Mesenchymal stem cell (in vitro differentiated cells and primary cell): Measurements from ENCODE around the gene DUSP1.

ENCODE experiments used
- DNase-seq: peaks from one replicate; pipeline ENCODE4 v3.0.0-alpha.2; 2013
- H2AFZ ChIP-seq: one replicate; pipeline ENCODE4 v1.6.1; 2013; ENCODE audit warnings: low read depth, mild to moderate bottlenecking, control low read depth, inconsistent platforms, low read length, moderate library complexity
- H2AK5ac ChIP-seq: 2 replicates; pipeline ENCODE4 v1.6.1; 2013; ENCODE audit warnings: low read length, moderate library complexity, mild to moderate bottlenecking, inconsistent platforms; ENCODE audit not compliant: severe bottlenecking
- H2BK120ac ChIP-seq: one replicate; pipeline ENCODE4 v1.6.1; 2013; ENCODE audit warnings: low read depth, mild to moderate bottlenecking, inconsistent platforms, low read length, moderate library complexity
- H2BK12ac ChIP-seq, 2 experiments: one replicate each; pipeline ENCODE4 v1.6.1; 2013; ENCODE audit warnings: inconsistent platforms in 2 of 2, low read length in 2 of 2, mild to moderate bottlenecking in 2 of 2, moderate library complexity in 2 of 2, control low read depth in 1 of 2
- H2BK15ac ChIP-seq: one replicate; pipeline ENCODE4 v1.6.1; 2013; ENCODE audit warnings: mild to moderate bottlenecking, low read depth, inconsistent platforms; ENCODE audit not compliant: poor library complexity, severe bottlenecking
- H2BK5ac ChIP-seq: 2 replicates; pipeline ENCODE4 v1.6.1; 2013; ENCODE audit warnings: low read depth, mild to moderate bottlenecking, low read length, control low read depth, inconsistent platforms; ENCODE audit not compliant: poor library complexity, severe bottlenecking
- H3K14ac ChIP-seq, 2 experiments: one replicate each; pipeline ENCODE4 v1.6.1; 2013; ENCODE audit warnings: inconsistent platforms in 2 of 2, low read length in 2 of 2, control low read depth in 1 of 2, mild to moderate bottlenecking in 1 of 2, moderate library complexity in 1 of 2
- H3K18ac ChIP-seq, 2 experiments: one replicate each; pipeline ENCODE4 v1.6.1; 2013; ENCODE audit warnings: inconsistent platforms in 2 of 2, low read length in 2 of 2, control low read depth in 1 of 2, low read depth in 1 of 2, mild to moderate bottlenecking in 1 of 2
- H3K23ac ChIP-seq, 2 experiments: one replicate each; pipeline ENCODE4 v1.6.1; 2013; ENCODE audit warnings: inconsistent platforms in 2 of 2, low read length in 2 of 2, mild to moderate bottlenecking in 2 of 2, moderate library complexity in 2 of 2, control low read depth in 1 of 2
- H3K27ac ChIP-seq: 2 replicates; pipeline ENCODE4 v1.5.1; 2013; ENCODE audit warnings: mild to moderate bottlenecking, moderate library complexity, low read length, control low read depth, inconsistent platforms; ENCODE audit not compliant: poor library complexity, severe bottlenecking
- H3K27me3 ChIP-seq, 2 experiments: 2 replicates each; pipeline versions ENCODE4 v1.6.1 to v1.7.0; 2013; ENCODE audit warnings: low read length in 2 of 2, mild to moderate bottlenecking in 2 of 2, moderate library complexity in 2 of 2, control low read depth in 1 of 2, inconsistent platforms in 1 of 2; ENCODE audit not compliant: control insufficient read depth in 1 of 2, insufficient read depth in 1 of 2
- H3K36me3 ChIP-seq, 2 experiments: 2 replicates each; pipeline versions ENCODE4 v1.6.1 to v1.7.0; 2013; ENCODE audit warnings: low read length in 2 of 2, control low read depth in 1 of 2, inconsistent platforms in 1 of 2, low read depth in 1 of 2, mild to moderate bottlenecking in 1 of 2; ENCODE audit not compliant: insufficient read depth in 2 of 2, control insufficient read depth in 1 of 2
- H3K4ac ChIP-seq, 2 experiments: one replicate each; pipeline ENCODE4 v1.6.1; 2013; ENCODE audit warnings: inconsistent platforms in 2 of 2, low read length in 2 of 2, mild to moderate bottlenecking in 2 of 2, moderate library complexity in 2 of 2, control low read depth in 1 of 2, low read depth in 1 of 2
- H3K4me1 ChIP-seq: 2 replicates; pipeline ENCODE4 v1.6.1; 2013; ENCODE audit warnings: low read depth, low read length, control low read depth; ENCODE audit not compliant: control insufficient read depth, insufficient read depth
- H3K4me2 ChIP-seq: 2 replicates; pipeline ENCODE4 v1.6.1; 2013; ENCODE audit warnings: low read length, mild to moderate bottlenecking, inconsistent platforms; ENCODE audit not compliant: poor library complexity, severe bottlenecking
- H3K4me3 ChIP-seq, 2 experiments: 2 replicates each; pipeline versions ENCODE4 v1.5.1 to v1.7.0; 2013; ENCODE audit warnings: low read length in 2 of 2, mild to moderate bottlenecking in 2 of 2, control low read depth in 1 of 2, low read depth in 1 of 2; ENCODE audit not compliant: insufficient read depth in 1 of 2
- H3K79me1 ChIP-seq: replicated peaks from 2 replicates; pipeline ENCODE4 v1.6.1; 2013; ENCODE audit warnings: mild to moderate bottlenecking, control low read depth, low read length, inconsistent platforms; ENCODE audit not compliant: poor library complexity, severe bottlenecking
- H3K9ac ChIP-seq: 2 replicates; pipeline ENCODE4 v1.7.0; 2013; ENCODE audit warnings: mild to moderate bottlenecking, low read length, moderate library complexity
- H3K9me3 ChIP-seq: 2 replicates; pipeline ENCODE4 v1.7.0; 2013; ENCODE audit warnings: mild to moderate bottlenecking, low read length; ENCODE audit not compliant: control insufficient read depth
- H4K8ac ChIP-seq: one replicate; pipeline ENCODE4 v1.6.1; 2013; ENCODE audit warnings: inconsistent platforms, mild to moderate bottlenecking, low read length, moderate library complexity
- H4K91ac ChIP-seq: one replicate; pipeline ENCODE4 v1.6.1; 2013; ENCODE audit warnings: mild to moderate bottlenecking, low read length, inconsistent platforms
- WGBS: methylation state at CpG from one replicate; pipeline ENCODE4 v1.1.7; 2013; ENCODE audit warnings: mixed read lengths; 5-methylcytosine and 5-hydroxymethylcytosine counted together

The DUSP1 gene

GRCh38 chr5:172733131-172733973, 37.6 kb downstream of the DUSP1 start:
- Histone ChIP-seq H2BK12ac (peak overlapping the region; percentile 85 to 87), H4K91ac (peak overlapping the region; percentile 87), H2AFZ (peak overlapping the region; percentile 6), H3K9ac (peak overlapping the region; percentile 95), H2BK120ac (peak overlapping the region; percentile 75), H3K4me1 (peaks cover 38% of the 10 kb centered on the region), H3K36me3 (no peaks in the 10 kb centered on the region), H3K18ac (peak overlapping the region; percentile 87 to 89), H3K4me3 (peak overlapping the region in 1 of 2 experiments; percentile 54), H3K14ac (peak overlapping the region in 1 of 2 experiments; percentile 26), H3K23ac (no peak overlapping the region), H3K9me3 (no peaks in the 10 kb centered on the region), H3K79me1 (no peaks in the 10 kb centered on the region), H2BK5ac (peak overlapping the region; percentile 97), H2AK5ac (peak overlapping the region; percentile 52), H3K27me3 (no peaks in the 10 kb centered on the region), H3K4me2 (peak overlapping the region; percentile 19), H3K27ac (peak overlapping the region; percentile 99), H2BK15ac (peak overlapping the region; percentile 94), H3K4ac (peak overlapping the region in 1 of 2 experiments; percentile 85), H4K8ac (peak overlapping the region; percentile 97)
- peak; percentile 99 for DNase-seq
- WGBS: 28% methylated on average over 17 of the region's 17 CpGs

DNA sequence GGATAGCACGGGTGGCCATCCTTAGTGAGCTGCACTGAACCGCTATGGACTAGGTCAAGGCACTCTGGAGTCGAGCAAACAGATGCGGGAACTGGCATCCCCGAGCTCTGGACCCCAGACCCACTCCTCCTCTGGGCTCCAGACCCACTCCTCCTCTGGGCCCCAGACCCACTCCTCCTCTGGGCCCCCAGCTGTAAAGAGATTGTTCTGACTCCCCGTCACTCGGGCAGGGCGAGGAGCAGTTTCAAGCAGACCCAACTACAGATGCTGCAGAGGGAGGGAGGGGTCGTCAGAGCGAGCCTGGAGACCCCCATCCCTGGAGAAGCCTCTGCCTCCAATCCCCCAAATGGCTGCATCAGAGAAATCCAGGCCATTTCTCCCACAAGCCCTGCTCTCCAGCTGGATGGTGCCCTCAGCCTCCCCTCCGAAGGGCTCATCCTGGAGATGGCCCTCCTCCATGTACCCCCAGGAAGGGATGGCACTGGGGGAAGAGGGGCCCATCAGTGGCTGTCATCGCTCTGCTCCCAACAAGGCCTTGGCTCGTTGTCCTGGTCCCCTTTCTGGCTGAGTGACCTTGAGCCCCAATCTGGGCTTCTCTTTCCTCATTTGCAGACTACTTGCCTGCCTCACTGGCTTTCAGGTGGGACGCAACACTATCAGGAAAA, 38.7 kb downstream of the DUSP1 start:
- H3K14ac ChIP-seq: no peak overlapping the region
- H3K9ac ChIP-seq: peak overlapping the region; percentile 95
- no peaks in the 10 kb centered on the region for H3K9me3 ChIP-seq
- H3K27me3 ChIP-seq: no peaks in the 10 kb centered on the region
- peak overlapping the region; percentile 2 to 49 for H3K18ac ChIP-seq
- no peak overlapping the region for H3K23ac ChIP-seq
- peak overlapping the region; percentile 52 for H2AK5ac ChIP-seq
- no peak overlapping the region for H2BK5ac ChIP-seq
- no peaks in the 10 kb centered on the region for H3K79me1 ChIP-seq
- peaks cover 40% of the 10 kb centered on the region for H3K4me1 ChIP-seq
- H4K91ac ChIP-seq: peak overlapping the region; percentile 90
- no peak for DNase-seq
- 94% methylated on average over 12 of the region's 14 CpGs for WGBS
- peak overlapping the region; percentile 39 to 40 for H3K4ac ChIP-seq
- peak overlapping the region; percentile 97 for H4K8ac ChIP-seq
- no peaks in the 10 kb centered on the region for H3K36me3 ChIP-seq
- peak overlapping the region; percentile 99 for H3K27ac ChIP-seq
- H2AFZ ChIP-seq: no peak overlapping the region
- H3K4me2 ChIP-seq: no peak overlapping the region
- peak overlapping the region; percentile 61 to 87 for H2BK12ac ChIP-seq
- H2BK120ac ChIP-seq: peak overlapping the region; percentile 51
- peak overlapping the region; percentile 73 for H2BK15ac ChIP-seq
- peak overlapping the region in 1 of 2 experiments; percentile 28 for H3K4me3 ChIP-seq

DNA sequence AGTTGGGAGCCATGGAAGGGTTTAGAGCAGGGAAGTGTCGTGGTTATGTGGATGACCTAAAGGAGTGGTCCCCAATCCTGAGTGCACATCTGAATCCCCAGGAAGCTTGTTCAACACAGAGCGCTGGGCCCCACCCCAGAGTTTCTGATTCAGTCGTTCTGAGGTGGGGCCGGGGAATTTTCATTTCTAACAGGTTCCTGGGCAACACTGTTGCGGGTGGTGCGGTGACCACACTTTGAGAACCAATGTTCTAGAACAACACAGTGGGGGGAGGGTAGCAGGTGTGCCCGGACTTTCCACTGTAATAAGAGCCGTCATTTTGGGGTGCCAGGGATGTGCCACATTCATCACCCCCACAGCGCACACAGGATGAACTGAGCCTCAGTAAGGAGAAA, 39.3 kb downstream of the DUSP1 start:
- no peak overlapping the region for H3K14ac ChIP-seq
- peak overlapping the region; percentile 95 for H3K9ac ChIP-seq
- WGBS: 86% methylated on average over 9 of the region's 9 CpGs

More for the DNA sequence above, 39.3 kb downstream of the DUSP1 start:
- no peaks in the 10 kb centered on the region for H3K9me3 ChIP-seq
- no peaks in the 10 kb centered on the region for H3K36me3 ChIP-seq
- no peak overlapping the region for H3K27ac ChIP-seq
- no peaks in the 10 kb centered on the region for H3K27me3 ChIP-seq
- H2BK15ac ChIP-seq: no peak overlapping the region
- no peak overlapping the region for H2BK5ac ChIP-seq
- no peak overlapping the region for H3K23ac ChIP-seq
- H3K18ac ChIP-seq: peak overlapping the region in 1 of 2 experiments; percentile 13
- H2AFZ ChIP-seq: no peak overlapping the region
- no peak overlapping the region for H3K4me2 ChIP-seq
- H3K4me3 ChIP-seq: no peak overlapping the region
- H2BK120ac ChIP-seq: no peak overlapping the region
- no peak overlapping the region for H4K91ac ChIP-seq
- DNase-seq: no peak
- peak overlapping the region; percentile 16 for H2AK5ac ChIP-seq
- no peak overlapping the region for H4K8ac ChIP-seq
- H3K79me1 ChIP-seq: no peaks in the 10 kb centered on the region
- no peak overlapping the region for H3K4ac ChIP-seq
- peaks cover 38% of the 10 kb centered on the region for H3K4me1 ChIP-seq
- H2BK12ac ChIP-seq: peak overlapping the region in 1 of 2 experiments; percentile 7
